ENCODE measurements around the gene SSR2.

The SSR2 gene

GRCh38 chr1:156003923-156004188, 16.9 kb downstream of the SSR2 start:
- DNase-seq (ENCODE audit: extremely low read depth, low read depth), result no peak
- TF ChIP-seq CTCF (IDR thresholded peaks at IDR 0.05; ENCODE audit: low read depth, low read length), result no peak

- TF ChIP-seq CTCF (IDR thresholded peaks at IDR 0.05; ENCODE audit: low read depth, low read length), result no peak
- no peak for DNase-seq (ENCODE audit: extremely low read depth, low read depth)
These were observed 18.4 kb downstream of the SSR2 start for GRCh38 chr1:156002188-156002911.

DNA sequence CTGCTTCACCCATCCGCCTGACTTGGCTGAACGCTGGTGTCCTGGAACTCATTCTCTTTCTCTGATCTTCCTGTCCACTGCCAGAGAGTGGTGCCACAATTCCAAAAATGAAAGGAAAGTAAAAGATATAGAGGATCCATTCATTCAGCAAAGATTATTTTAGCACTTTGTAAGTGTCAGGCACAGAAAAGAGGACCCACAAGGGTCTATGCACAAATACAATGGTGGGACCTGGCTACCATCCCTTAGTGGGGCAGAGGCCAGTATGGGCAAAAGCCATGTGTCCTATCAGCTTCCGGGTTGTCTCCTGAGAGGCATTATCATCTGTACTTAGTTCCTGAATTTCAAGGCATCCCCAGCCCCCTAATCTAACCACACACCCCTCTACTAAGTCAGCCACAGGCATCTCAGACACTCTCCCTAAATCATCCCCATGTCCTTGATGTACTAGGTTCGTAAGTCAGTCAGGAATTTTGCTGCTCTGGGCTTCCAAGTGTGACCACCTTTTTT, 19.0 kb downstream of the SSR2 start:
- no peak; the same call in none of the 2 replicates for TF ChIP-seq CTCF (IDR thresholded peaks at IDR 0.05; ENCODE audit: low read depth, low read length)
- DNase-seq (ENCODE audit: extremely low read depth, low read depth), result no peak

DNA sequence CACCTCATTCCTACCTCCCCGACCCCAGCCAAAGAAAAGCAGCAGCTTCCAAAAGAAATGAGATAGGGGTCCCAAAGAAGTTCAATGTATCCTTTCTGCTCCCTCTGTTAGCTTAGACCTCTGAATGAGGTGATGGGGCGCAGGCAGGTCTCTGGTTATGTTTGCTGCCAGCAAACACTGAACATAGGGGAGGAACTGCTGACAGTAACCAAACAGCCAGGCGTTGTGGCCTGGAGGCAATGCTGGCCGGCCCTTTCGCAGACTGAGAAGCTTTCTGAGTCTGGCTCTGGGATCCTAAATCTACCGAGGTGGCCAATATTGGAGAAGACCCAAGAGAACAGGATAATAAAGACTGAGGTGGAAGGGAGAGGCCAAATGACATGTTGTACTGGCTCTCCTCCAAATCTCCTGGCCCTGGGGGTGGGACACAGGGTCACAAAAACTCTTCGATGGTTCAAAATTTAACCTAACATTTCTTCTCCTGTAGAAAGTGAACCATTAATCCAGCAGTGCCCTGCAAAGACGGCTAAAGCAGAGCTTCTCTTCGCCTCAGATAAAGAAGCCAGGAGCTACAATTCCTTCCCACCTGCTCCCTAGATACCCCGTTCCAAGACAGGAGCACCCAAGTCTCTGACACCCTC, 19.6 kb downstream of the SSR2 start:
- no peak for DNase-seq (ENCODE audit: extremely low read depth, low read depth)
- TF ChIP-seq CTCF (IDR thresholded peaks at IDR 0.05; ENCODE audit: low read depth, low read length), result no peak

DNA sequence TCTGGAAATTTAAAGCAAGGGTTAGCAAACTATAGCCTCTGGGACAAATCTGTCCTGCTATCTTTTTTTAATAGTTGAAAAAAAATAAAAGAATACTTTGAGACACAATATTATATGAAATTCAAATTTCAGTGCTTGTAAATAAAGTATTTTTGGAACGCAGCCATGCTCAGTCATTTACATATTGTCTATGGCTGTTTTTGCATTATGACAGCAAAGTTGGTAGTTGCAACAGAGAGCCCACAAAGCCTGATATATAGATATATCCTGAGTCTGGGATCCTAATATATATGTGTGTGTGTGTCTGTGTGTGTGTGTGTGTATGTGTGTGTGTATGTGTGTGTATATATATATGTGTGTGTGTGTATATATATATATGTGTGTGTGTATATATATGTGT, 20.8 kb downstream of the SSR2 start:
- no peak for DNase-seq (ENCODE audit: extremely low read depth, low read depth)
- no peak for TF ChIP-seq CTCF (IDR thresholded peaks at IDR 0.05; ENCODE audit: low read depth, low read length)

GRCh38 chr1:155996166-155996565, 24.6 kb downstream of the SSR2 start:
- no peak for TF ChIP-seq CTCF (IDR thresholded peaks at IDR 0.05; ENCODE audit: low read depth, low read length)
- DNase-seq (ENCODE audit: extremely low read depth, low read depth), result no peak

DNA sequence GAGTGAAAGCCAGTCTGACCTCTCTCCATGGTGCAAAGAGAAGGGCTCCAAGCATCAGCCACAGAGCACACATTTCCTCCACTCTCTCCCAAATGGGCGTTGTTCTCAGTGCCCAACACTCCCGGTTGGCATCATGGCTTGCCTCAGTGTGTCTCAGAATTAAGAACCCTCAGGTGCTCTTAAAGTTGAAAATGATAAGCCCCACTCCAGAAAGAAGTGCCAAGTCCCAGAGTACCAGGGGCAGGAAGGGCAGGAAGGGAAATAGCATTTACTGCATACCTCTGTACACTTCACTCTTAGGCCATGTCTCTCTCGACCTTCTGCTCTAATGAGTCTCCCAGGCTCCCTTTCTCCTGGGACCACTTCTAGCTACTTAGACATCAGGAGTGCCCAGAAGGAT, 27.2 kb downstream of the SSR2 start:
- no peak for TF ChIP-seq CTCF (IDR thresholded peaks at IDR 0.05; ENCODE audit: low read depth, low read length)
- DNase-seq (ENCODE audit: extremely low read depth, low read depth), result no peak

All from AG09319 (cell line).